LHCN-M2 (cell line): Measurements from ENCODE around the gene TMEM54. TPM values are rescaled to one million over a fixed set of nuclear protein-coding genes. Genes with fewer than 3 reads are reported as not detected.

Source experiments
- DNase-seq: peaks from one replicate; pipeline ENCODE4 v3.0.0-alpha.2; 2012; ENCODE audit warnings: low read depth
- total RNA-seq: library from RNA; depleted of rRNA; stranded (reverse); fragments of >200 nt; gene quantifications from 2 replicates; pipeline ENCODE4 v1.2.3, GENCODE V29; 2014

TMEM54 gene
- total RNA-seq, 1 experiment from 2014 or later, result 60.5 TPM

DNA sequence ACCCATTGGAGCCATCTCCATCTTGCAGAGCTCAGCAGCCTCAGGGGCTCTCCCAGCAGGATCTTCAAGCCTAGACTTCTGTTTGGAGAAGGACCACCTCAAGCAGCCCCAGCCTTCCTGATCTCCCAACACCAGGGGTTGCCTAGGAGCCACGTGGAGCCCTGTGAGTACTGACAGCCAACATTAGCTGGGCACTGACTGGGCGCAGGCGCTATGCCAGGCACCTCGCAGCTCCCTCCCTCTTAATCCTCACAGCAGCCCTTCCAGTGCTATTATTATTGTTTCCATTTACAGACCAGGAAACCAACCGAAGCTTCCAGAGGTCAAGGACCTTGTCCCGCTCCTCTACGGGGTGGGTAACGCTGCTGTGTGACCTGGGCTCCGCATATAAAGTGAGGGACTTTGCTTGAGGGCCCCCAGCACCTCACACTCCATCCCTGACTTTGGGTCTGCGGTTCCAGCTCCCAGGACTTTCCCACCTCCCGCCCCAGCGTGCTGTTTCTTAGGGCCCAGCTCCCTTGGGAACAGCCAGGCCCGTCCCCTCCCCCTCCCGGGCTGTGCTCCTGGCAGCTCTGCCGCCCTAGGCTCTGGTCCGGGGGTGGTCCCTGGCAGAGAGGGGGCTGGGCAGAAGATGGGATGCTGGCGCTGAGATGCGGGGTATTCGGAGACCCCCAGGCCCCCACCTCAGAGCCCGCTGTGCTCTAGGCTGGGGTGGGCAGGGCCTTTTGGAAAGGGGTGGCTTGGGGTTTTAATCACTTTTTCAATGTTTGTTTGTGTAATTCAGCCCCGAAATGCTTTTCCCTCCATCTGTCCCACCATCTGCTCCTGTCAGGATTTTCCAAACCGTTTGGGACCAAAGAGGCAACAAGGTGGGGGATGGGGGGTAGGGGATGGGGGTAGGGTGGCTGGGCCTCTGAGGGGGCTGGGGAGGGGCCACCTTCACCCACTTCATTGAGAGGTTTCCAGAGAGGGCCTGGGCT lies 19.0 kb downstream of the TMEM54 start:
- DNase-seq, result no peak

DNA sequence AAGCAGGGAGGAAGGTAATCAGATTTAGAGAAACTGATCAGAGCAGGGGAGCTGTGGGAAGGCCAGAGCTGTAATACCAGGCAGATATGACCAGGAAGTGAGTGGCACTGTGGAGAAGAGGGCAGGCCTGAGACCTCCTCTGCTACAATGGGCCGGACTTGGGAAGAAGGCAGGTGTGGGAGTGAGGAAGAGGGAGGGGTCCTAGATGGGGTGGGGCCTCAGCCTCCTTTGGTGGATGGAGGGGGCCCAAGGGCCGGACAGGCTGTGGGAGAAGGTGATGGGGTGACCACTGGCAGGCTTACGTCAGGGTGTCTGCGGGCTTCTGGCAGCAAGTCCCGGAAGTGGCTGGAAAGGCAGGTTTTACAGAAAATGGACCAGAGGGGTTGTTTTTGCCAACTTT lies 19.9 kb downstream of the TMEM54 start:
- DNase-seq, result no peak

DNA sequence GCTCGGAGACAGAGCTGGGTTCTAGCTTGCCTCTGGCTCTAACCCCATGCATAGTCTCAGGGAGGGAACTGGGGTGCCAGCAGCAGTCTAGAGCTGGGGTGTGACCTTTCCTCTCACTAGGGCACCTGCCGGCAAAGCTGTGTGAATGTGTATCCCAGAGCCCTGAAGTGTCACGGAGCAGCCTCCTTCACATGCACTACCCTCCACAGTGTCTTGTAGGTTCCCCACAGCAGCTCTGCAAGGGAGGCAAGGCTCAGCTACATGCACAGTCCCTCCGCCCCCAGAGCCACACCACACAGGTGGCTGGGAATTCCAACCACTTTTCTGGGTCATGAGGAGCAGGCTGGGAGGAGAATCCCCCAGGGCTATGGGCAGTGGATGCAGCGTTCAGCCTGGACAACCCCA lies 22.6 kb downstream of the TMEM54 start:
- no peak for DNase-seq

DNA sequence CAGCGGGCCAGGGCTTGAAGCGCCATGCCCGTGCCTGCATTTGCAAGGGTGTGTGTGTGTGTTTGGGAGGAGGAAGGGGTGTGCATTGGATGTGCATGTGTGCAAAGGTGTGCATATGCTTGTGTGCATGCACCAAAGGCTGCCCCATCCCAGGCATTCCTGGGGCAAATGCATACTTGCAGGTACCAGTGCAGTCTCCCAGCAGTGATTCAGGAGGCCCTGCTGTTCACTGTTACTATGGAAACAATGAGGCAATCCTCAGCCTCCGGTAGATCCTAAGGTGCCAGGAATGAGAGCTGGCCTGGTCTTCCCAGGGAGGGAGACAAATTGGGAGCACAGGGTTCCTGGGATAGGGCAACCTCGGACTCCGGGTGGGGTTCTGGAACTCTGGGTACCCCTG lies 23.0 kb downstream of the TMEM54 start:
- no peak for DNase-seq

DNA sequence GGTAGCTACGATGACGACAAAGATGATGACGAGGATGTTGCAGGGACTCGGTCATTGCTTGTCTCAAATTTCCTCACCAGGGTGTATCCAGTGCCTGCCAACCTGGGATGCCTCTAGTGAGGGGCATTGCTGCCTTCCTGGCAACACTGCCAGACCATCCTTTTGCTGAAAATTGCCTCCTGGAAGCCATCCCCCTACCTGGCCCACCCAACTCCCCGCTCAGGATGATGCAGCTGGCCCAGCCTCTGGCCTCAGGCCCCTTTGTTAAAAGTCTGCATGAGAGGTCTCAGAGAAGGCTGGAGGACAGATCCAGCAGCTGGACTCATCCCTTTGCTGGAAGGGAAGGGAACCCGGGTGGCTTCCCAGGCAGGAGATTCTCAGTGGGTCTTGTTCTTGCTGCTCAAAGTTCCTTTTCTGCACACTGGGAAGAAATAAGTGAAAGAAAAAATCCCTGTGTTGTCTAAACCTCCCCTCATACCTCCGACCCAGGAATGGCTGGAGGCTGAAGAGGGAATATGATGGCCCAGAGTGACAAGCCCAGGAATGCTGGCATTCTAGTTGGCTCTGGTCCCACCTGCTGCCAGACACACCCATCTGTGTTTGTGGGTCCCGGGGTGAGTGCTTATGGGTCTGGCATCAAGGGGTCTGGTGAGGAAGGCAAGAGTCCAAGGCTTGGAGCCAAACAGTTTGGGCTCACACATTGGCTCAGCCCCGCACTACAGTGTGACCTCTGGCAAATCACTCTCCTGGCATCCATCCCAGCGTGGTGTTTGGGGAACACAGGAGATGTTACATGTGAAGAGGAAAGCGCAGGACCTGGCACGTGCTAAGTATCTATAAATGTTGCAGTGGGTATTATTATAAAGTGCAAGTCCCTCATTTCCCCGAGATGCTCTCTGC lies 23.7 kb downstream of the TMEM54 start:
- DNase-seq, result no peak

DNA sequence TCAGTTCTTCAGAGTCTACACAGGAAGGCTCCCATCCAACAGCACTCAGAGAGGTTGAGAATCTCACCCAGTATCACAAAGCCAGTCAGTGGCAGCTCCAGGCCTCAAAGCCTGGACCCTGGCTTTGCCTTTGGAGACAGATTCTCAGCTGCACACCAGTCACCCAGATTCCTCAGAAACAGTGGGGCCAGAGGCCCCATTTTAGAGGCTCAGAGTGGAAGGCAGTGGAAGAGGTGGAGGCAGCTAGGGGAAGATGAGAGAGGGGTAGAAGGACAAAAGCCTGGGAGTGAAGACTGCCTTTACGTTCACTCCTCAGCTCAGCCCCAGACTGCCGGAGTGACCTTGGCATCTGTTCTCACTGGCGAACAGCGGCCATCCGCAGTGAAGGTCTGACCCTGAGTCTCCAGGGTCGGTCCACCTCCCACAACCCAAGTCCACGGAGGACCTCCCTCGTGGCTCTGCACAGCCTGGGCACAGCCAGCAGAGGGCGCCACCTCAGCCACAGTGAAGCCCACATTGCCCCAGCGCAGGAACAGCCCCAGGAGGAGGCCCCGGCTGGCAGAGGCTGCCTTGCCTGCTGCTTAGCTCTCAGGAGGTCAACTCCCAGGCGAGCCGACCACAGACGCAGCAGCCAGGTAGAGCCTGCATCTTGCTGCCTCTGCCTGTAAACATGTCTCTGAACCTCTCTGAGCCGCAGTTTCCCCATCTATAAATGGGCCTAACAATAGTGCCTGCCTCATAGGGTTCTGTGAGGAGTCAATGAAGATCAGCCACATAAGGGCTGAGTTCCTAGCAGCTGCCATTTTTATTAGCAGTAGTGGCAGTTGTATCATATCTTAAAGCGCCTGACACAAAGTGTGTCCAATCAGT lies 24.6 kb downstream of the TMEM54 start:
- peak; percentile 27 for DNase-seq

DNA sequence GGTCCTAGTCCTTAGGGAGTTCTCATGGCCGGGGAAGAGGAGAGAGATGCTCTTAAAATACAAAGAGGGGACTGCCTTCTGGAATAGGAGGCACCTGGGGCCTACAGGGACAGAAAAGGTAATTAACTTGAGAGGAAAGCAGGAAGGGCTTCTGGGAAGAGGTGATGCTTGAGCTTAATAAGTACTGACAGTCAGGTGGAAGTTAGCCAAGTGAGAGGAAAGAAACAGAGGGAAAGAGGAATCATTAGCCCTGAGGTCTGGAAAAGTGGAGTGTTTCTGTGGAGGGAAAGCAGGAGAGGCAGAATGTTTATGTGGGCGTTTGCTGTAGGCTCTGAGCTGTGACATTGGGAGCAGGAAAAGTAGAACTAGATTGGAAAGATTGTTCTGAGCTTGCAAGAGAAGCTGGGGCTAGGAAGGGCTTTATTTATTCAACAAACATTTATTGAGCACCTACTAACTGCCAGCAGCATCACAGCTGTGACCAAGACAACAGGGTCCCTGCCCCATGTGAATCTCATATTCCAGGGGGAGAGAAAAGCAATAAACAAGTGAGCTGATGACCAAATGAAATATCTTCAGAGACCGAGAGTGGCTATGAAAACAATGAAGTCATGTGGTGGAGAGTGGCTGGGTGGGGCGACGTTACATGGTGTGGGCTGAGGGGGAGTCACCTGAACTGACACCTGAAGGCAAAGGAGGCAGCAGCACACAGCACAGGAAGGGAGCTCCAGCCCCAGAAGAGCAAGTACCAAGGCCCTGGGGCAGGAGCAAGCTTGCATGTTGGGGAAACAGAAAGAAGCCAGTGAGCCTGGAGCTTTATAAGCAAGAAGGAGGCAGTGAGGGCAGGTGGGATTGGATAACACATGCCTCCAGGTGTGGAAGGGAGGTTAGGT lies 26.1 kb downstream of the TMEM54 start:
- DNase-seq, result no peak

DNA sequence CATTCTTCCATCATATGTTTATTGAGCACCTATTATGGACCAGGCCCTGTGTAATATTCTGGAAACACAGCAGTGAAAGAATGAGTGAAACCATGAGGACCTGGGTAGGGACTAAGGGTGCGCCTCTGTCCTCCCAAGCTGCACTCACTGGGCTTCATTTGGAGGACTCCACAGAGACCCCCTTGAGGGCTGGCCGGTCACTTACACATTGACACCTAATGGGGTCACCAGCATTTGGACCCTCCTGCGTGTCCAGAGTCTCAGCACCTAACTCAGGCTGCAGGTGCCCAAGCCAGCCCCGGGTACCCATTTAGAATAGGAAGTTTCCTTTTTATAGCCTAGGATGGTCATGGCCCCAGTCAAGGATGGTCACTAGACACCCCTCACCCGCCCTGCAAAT lies 27.7 kb downstream of the TMEM54 start:
- DNase-seq, result no peak

DNA sequence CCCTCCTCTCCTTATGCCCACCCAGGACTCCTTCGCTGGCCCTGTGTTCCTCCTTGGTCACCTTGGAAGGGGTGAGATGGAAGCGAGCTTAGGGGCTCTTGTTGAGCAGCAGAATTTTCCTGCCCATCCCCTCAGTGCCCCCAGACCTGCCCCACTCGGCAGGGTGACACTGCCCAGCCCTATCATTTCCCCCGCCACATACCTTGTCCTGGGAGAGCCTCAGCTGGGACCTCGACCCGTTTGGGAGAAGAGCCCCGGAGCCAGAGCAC lies 29.1 kb downstream of the TMEM54 start:
- DNase-seq, result no peak

DNA sequence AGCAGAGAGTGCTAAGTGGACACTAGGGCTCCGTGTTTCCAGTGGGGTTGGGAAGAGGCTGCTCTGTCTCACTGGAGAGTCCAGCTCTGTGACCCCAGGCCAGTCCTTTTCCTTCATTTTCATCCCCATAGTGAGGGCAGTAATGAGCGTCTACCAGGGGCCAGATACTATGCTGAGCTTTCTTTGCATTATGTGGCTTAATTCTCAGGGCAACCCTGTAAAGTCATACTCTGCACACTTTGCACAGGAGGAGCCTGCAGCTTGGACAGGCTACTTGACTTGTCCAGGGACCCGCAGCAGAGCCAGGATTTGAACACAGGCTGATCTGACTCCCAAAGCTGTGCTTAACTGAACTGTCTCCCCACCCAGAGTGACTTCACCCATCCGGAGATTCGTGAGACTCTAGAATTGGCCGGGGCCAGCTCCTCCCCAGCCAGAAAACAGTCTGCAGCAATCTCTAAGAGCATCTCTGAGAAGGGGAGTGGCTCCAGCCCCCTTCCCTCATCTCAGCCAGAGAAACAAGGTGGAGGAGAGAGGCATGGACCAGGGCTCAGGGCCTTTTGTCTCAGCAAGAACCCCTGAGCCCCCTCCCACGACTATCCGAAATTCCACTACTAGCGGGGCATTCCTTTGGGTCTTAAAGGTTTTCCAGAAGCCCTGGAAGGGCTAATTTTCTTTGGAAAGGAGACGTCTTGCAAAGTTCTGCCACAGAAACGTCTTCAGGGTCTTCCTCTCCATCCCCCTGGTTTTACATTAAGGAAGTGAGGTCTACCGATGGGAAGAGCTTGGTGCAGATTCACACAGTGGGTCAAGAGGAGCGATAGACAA lies 29.6 kb downstream of the TMEM54 start:
- peak; percentile 54 for DNase-seq

DNA sequence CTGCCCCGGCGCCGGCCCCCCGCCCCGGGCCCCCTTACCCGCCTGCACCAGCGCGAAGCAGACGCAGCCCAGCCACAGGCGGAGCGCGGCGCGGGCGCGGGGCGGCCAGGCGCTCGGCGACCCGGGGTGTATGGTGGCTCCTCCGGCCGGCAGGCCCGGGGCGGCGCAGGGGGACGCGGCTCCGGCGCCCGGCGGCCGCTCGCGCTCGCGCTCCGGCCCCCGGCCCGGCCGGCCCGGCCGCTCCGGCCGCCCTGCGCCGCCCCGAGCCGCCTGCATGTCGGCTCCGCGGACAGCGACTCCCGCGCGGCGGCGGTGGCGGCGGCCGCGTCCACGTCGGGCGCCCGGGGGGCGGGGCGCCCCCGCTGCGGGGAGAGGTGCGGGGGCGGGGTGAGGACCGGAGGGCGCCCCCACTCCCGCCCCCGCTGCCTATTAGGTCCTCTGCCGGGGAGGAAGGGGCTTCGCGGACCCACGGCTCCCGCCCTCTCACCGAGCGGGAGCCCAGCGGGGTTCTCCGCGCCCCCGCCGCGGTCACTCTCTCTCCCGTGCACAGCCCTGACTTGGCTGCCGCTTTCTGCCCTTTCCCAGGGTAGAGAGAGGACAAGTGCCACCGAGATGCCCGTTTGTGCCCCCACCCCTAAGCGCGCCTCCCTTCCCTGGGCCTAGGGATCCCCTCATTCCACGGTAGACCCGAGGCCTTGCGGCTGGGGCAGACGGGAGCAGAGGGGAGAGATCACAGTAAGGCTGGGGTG lies 30.4 kb downstream of the TMEM54 start, which contains the start of gene FNDC5:
TSS of gene FNDC5 (minus strand) at position 298 of the 749 bp plus-strand sequence.
- no peak for DNase-seq

DNA sequence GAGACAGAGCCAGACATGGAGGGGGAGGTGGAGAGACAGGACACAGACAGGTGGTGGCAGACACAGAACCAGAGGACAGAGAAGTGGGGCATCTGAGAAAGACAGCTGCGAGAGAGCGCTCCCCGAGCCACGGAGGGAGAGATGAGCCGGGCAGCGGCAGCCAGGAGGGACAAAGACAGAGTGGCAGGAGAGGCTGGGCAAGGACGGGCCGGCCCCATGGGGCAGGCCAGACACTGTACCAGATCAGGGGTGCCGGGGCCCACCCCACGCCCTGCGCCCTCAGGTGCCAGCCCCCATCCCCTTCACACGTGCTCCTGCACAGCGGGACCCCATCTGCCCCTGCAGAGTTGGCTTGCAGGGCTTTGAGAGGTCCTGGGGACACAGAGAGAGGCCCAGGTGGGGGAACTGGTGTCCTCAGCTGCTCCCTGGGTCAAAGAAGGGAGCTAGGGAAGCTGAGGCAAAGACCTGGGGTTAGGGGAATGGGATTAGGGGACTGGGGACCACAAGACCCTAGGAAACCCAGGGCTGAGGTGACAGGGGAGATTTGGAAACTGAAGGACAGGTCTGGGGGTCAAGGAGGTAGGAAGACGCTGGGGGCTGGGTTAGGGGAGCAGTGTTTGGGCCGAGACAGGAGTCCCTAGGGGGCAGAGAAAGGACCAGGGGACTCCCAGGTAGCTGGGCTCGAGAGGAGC lies 31.1 kb downstream of the TMEM54 start:
- DNase-seq, result no peak

DNA sequence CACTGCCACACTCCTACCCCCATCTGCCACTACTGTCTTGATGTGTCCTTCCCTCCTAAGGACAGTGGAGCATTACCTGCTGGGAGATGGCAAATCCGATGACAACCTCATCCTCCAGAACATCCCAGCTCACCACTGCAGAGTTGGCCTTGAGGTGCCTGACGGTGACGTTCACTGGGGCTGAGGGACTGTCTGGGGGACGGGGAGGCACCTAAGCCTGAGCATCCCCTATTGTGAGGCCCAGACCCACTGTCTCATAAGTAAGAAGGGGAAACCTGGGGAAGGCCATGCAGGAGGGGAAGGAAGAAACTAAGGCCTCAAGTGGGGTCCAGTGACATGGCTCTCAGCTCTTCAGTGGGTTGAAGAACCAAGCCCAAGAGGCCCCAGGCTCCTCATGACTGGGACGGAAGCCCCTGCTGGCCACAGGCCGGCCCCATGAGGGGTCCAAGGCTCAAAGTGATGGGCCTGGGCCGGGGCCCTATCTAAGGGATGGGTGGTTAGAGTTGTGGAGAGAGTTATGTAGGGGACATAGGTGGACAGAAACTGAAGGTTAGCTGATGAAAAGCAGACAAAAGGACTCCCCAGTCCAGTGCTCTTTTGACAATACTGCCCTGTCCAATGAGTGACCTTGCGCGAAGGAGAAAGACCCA lies 32.3 kb downstream of the TMEM54 start:
- DNase-seq, result no peak

DNA sequence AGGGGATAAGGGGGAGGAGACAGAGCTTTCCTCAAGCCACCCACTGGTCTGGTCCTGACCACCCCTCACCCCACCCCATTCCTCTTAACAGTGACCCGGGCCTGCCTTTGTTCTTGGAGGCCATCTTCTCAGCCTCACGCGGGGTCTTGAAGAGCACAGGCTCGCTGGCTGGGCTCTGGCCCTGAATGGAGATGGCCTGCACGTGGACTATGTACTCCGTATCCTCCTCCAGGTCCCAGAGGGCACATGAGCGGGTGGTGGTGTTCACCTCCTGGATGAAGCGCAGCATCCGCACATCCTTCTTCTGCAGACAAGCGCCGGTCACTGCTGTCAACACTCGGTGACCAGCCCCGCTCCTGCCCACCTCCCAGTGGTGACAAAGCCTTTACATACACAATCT lies 33.1 kb downstream of the TMEM54 start:
- no peak for DNase-seq

DNA sequence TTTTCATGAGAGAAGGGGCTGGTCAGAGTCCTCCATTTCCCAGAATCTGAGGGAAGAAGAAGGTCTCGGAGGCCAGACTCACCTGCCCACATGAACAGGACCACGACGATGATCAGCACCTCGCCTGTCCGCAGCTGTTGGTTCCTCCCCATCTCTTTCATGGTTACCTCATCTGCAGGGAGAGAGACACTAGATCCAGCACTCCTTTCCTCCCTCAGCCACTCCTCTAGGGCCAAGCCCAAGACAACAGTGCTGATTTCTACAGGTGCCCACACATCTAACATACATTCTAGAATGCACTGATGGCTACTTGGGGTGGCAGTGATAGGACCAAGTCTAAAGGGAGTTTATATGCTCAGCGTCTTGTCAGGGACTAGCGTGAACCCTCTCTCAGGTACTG lies 33.5 kb downstream of the TMEM54 start:
- no peak for DNase-seq

DNA sequence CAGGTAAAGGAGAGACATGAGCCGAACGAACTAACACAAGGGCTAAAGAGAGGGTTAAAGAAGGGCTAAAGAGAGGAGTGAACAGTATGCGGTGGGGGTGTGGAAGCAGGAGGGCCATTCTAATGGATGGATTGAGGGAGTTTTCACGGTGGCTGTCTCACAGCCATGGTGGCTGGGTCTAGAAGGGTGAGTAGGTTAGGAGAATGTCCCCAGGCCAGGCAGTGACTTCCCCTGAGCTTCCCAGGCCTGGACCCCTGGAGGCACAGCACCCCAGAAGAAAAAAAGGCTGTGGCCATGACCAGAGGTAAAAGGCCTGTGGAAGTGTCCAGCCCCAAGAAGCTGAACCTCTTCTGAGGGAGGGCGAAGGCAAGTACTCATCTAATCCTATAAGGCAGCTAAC lies 34.0 kb downstream of the TMEM54 start:
- DNase-seq, result no peak

DNA sequence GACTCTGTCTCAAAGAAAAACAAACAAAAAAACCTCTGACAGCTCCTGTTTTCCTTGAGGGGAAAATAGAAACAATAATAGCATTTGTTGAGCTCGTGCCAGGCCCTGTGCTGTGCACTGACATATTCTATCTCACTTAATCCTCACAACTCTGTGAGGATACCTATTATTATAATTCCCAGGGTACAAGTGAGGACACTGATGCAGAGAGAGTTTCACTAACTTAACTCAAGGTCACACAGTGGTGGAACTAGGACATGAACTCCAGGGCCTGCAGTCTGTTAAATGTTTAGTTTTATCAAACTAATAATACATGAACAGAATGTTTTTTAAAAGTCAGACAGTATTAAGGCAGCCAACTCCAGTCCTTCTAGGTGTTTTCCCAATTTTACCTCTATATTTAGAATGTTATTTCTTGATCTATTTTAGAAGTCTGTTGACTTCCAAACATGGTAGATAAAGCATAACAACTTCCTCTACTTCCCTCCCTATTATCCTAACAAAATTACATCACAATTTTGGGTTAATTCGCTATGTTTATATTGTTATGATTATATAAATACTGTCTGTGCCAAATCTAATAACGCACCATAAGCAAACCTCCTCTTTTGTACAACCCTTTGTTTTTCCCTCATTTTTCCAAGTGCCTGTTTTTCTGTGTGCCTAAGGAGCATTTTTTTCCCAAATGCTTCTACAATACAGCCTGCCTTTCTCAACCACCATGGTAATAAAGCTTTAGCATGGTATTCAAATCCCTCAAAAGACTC lies 35.4 kb downstream of the TMEM54 start:
- no peak for DNase-seq
